HG03571 (cell line): ENCODE results near the gene BFAR.
"Not testable (repeated sequence)": the region's sequence is repeated elsewhere in the genome, so short reads cannot be mapped to it uniquely, and the experiment has no call there.

Experiments
- ATAC-seq: cut with Tn5 transposase; IDR thresholded peaks from one replicate; pipeline ENCODE4 v1.9.1; 2021; ENCODE audit not compliant: unreplicated experiment

The BFAR gene

GRCh38 chr16:14685870-14686793, 53.4 kb downstream of the BFAR start:
- ATAC-seq = not testable (repeated sequence)

GRCh38 chr16:14694129-14694528, 61.4 kb downstream of the BFAR start, which contains the start of gene PLA2G10:
TSS of gene PLA2G10 (minus strand) at chr16:14694308. CDS start at chr16:14694229, 79 bp downstream.
- not testable (repeated sequence) for ATAC-seq

- not testable (repeated sequence) for ATAC-seq
Measured at GRCh38 chr16:14701859-14702258, 69.1 kb downstream of the BFAR start.

GRCh38 chr16:14702672-14703071, 69.9 kb downstream of the BFAR start:
- ATAC-seq = not testable (repeated sequence)

- peak; percentile 96 for ATAC-seq
Measured at GRCh38 chr16:14703156-14704011, 70.6 kb downstream of the BFAR start, which contains the start of gene NPIPA3. TSS of gene NPIPA3 (plus strand) at chr16:14703411. CDS start at chr16:14708944, 5,533 bp downstream.
